Spleen (tissue), 11 donors: ENCODE measurements around the gene ITM2C. TPM values are rescaled to one million over a fixed set of nuclear protein-coding genes. Genes with fewer than 3 reads are reported as not detected.

Experiments
- DNase-seq: peaks from one replicate; pipeline ENCODE4 v3.0.0-alpha.2; 2020
- H3K27ac ChIP-seq, 8 donors: fragments of 200-600 bp; sonication (generic) in 7 of 8; 1 replicate in 4 of 8; 2 replicates in 4 of 8; pipeline versions ENCODE4 v1.5.0 to v1.8.0; 2016 to 2021; ENCODE audit warnings: inconsistent platforms in 4 of 8, mild to moderate bottlenecking in 4 of 8, moderate library complexity in 1 of 8
- H3K27me3 ChIP-seq, 7 donors: fragments of 200-600 bp; sonication (generic) in 6 of 7; replicated peaks in 1 of 7; 1 replicate in 4 of 7; 2 replicates in 3 of 7; pipeline versions ENCODE4 v1.5.0 to v1.8.0; 2016 to 2021; ENCODE audit warnings: inconsistent platforms in 3 of 7, mild to moderate bottlenecking in 1 of 7
- H3K36me3 ChIP-seq, 6 donors: fragments of 200-600 bp; sonication (generic) in 5 of 6; 1 replicate in 4 of 6; 2 replicates in 2 of 6; pipeline versions ENCODE4 v1.5.0 to v1.8.0; 2016 to 2021; ENCODE audit warnings: inconsistent platforms in 2 of 6
- H3K4me1 ChIP-seq, 6 donors: fragments of 200-600 bp; sonication (generic) in 5 of 6; 1 replicate in 3 of 6; 2 replicates in 3 of 6; pipeline versions ENCODE4 v1.5.0 to v1.8.0; 2016 to 2021; ENCODE audit warnings: inconsistent platforms in 3 of 6
- H3K4me3 ChIP-seq, 8 donors: fragments of 200-600 bp; sonication (generic) in 7 of 8; 1 replicate in 4 of 8; 2 replicates in 4 of 8; pipeline versions ENCODE4 v1.5.0 to v1.8.0; 2016 to 2021; ENCODE audit warnings: inconsistent platforms in 4 of 8, mild to moderate bottlenecking in 4 of 8, moderate library complexity in 2 of 8
- H3K9me3 ChIP-seq, 8 donors: fragments of 200-600 bp; sonication (generic) in 7 of 8; 1 replicate in 4 of 8; 2 replicates in 4 of 8; pipeline versions ENCODE4 v1.5.0 to v1.8.0; 2016 to 2021; ENCODE audit warnings: inconsistent platforms in 4 of 8
- POLR2A ChIP-seq, 3 donors: fragments of 450-650 bp; IDR thresholded peaks; one replicate each; pipeline ENCODE4 v1.5.1; 2017; ENCODE audit warnings: antibody characterized with exemption in 3 of 3, mild to moderate bottlenecking in 1 of 3
- POLR2AphosphoS5 ChIP-seq, 3 donors: sonication (generic); formaldehyde crosslinking; IDR thresholded peaks; one replicate each; pipeline ENCODE4 v1.5.1; 2017; ENCODE audit warnings: antibody characterized with exemption in 3 of 3
- WGBS, 5 donors: extraction: QIAGEN DNeasy Blood & Tissue Kit in 3 of 5; methylation state at CpG; one replicate each; pipeline versions ENCODE4 v1.1.5 to v1.1.7; 2013 to 2018; 5-methylcytosine and 5-hydroxymethylcytosine counted together
- intact Hi-C: fragments of 100-400 bp; cut with DNase I; formaldehyde crosslinking; loops from one replicate; pipeline ENCODE4 v1.15.0; 2023; ENCODE audit warnings: low total_unique reads
- polyA plus RNA-seq, 3 donors: library from polyadenylated mRNA; stranded (reverse); fragments of 200-250 nt; gene quantifications; one replicate each; pipeline ENCODE4 v1.2.1, GENCODE V29; 2013
- total RNA-seq, 7 donors: library from RNA; depleted of rRNA in 3 of 7; stranded (reverse); fragments of >200 nt in 3 of 7; fragmentation: NEBNext Ultra II Directional in 4 of 7; extraction: Animal tissue kit (Norgen Biotek cat#: 25700) in 4 of 7; gene quantifications; one replicate each; pipeline versions ENCODE4 v1.1.0 to v1.2.1, GENCODE V29; 2016 to 2021
- TF ChIP-seq, protein P1 (sequence below), 11 experiments: fragments of 200-600 bp in 7 of 11; fragments of 450-650 bp in 4 of 11; sonication (generic) in 4 of 11; IDR thresholded peaks in 8 of 11; conservative IDR thresholded peaks in 3 of 11; 1 replicate in 7 of 11; 2 replicates in 4 of 11; pipeline versions ENCODE4 v1.4.0 to v1.8.0; 2016 to 2021; ENCODE audit warnings: antibody characterized with exemption in 11 of 11, inconsistent platforms in 4 of 11, mild to moderate bottlenecking in 1 of 11
- donor health status: healthy with polysubstance abuse.
- donor health status: DM: no; HTN: no; CAD: no; lungs with moderate emphysema.
- donor health status: DM: no; HTN: no; CAD: no.
- donor health status: Bipolar disorder and iron deficiency.
- donor health status: healthy.
- donor health status: DM: no; HTN: no; CAD: no.
- donor health status: DM: yes; HTN: yes; CAD: no.

The ITM2C gene
- total and polyA plus RNA-seq, 10 donors = 58.5 to 150 (median 93.7) TPM

DNA sequence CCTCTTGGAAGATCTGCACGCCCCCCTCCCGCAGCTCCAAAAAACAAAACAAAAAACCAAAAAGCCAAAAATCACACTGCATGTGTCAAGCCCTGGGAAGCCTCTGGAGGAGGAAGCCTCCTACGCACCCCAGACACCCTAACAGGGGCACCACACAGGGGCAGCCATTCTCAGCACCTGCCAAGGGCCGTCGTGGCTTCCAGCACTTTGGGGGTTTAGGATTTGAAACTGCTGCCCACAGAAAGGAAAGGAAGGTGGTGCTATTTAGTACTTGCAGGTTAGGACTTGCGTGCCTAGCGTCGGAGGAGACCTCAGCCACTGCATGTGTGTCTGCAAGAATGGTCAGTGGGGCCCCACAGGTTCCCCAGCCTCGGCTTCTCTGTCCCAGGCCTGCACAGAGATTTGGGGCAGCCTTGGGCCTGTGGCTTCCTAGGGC is 60.7 kb downstream of the ITM2C start:
- H3K9me3 ChIP-seq = no peaks in the 10 kb centered on the region
- peaks cover 0 to 23% (median 17%) of the 10 kb centered on the region in 6 donors for H3K4me1 ChIP-seq
- TF ChIP-seq POLR2A (IDR thresholded peaks at IDR 0.05) (no peak), POLR2AphosphoS5 (IDR thresholded peaks at IDR 0.05) (no peak)
- TF ChIP-seq, protein P1, sequence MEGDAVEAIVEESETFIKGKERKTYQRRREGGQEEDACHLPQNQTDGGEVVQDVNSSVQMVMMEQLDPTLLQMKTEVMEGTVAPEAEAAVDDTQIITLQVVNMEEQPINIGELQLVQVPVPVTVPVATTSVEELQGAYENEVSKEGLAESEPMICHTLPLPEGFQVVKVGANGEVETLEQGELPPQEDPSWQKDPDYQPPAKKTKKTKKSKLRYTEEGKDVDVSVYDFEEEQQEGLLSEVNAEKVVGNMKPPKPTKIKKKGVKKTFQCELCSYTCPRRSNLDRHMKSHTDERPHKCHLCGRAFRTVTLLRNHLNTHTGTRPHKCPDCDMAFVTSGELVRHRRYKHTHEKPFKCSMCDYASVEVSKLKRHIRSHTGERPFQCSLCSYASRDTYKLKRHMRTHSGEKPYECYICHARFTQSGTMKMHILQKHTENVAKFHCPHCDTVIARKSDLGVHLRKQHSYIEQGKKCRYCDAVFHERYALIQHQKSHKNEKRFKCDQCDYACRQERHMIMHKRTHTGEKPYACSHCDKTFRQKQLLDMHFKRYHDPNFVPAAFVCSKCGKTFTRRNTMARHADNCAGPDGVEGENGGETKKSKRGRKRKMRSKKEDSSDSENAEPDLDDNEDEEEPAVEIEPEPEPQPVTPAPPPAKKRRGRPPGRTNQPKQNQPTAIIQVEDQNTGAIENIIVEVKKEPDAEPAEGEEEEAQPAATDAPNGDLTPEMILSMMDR (IDR thresholded peaks at IDR 0.05 in 8 of 11, conservative IDR thresholded peaks at IDR 0.05 in 3 of 11) = no peak
- WGBS, 5 donors = 47 to 61% (median 55%) methylated on average over 9 of the region's 9 CpGs
- H3K36me3 ChIP-seq = no peaks in the 10 kb centered on the region
- peak; percentile 64 for DNase-seq
- peak overlapping the region in 4 of 8 donors; percentile 48 to 80 (median 70) for H3K27ac ChIP-seq
- H3K4me3 ChIP-seq = peak overlapping the region in 2 of 8 donors; percentile 26 to 67
- no peaks in the 10 kb centered on the region for H3K27me3 ChIP-seq
- intact Hi-C loops = no loop called here

DNA sequence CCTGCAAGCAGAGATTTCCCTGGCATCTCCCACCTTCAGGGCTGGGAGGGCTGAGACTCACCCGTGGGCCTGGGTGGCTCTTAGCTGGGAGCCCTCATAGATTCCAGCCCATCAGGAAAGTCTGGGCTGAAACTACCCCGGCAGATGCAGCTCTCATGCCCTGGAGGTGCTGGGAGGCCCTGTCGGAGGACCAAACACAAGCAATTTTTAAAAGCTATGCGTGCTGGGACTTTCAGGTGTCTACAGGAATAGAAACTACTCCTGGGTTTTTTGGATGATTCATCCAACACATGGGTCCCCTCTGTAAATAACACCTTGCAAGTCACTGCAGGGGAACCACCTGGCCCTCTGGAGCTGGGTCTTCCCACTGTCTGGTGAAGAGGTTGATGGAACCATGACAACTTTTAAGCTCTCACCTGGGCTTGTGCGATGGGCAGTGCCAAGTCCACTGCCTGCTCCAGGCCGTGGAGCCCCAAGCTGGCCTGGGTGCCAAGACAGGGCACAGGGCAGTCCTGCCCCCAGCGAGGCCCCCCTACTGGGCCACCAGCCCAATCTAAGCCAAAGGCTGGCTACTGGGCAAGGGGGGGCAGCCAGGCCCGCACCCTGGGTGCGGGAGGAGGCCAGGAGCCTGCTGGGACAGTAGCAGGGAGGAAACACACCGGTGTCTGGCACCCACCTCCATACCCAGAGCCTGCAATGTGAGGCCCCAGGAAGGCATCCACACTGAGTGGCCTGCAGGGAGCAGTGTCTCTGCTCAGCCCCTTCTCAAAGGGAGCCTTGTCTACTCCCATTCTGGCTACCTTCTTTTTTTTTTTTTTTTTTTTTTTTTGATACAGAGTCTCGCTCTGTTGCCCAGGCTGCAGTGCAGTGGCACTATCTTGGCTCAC is 61.4 kb downstream of the ITM2C start:
- H3K27me3 ChIP-seq = no peaks in the 10 kb centered on the region
- TF ChIP-seq POLR2A (IDR thresholded peaks at IDR 0.05) = no peak
- no peak for TF ChIP-seq POLR2AphosphoS5 (IDR thresholded peaks at IDR 0.05)
- TF ChIP-seq, protein P1 (IDR thresholded peaks at IDR 0.05 in 8 of 11, conservative IDR thresholded peaks at IDR 0.05 in 3 of 11) = no peak
- intact Hi-C loops = no loop called here
- H3K27ac ChIP-seq = peak overlapping the region in 4 of 8 donors; percentile 48 to 80 (median 70)
- DNase-seq = peak; percentile 72
- H3K4me1 ChIP-seq = peaks cover 0 to 26% (median 17%) of the 10 kb centered on the region in 6 donors
- no peaks in the 10 kb centered on the region for H3K36me3 ChIP-seq
- H3K9me3 ChIP-seq = no peaks in the 10 kb centered on the region
- peak overlapping the region in 1 of 8 donors; percentile 67 for H3K4me3 ChIP-seq
- 84 to 91% (median 87%) methylated on average over 9 to 11 of the region's 11 CpGs for WGBS, 5 donors

DNA sequence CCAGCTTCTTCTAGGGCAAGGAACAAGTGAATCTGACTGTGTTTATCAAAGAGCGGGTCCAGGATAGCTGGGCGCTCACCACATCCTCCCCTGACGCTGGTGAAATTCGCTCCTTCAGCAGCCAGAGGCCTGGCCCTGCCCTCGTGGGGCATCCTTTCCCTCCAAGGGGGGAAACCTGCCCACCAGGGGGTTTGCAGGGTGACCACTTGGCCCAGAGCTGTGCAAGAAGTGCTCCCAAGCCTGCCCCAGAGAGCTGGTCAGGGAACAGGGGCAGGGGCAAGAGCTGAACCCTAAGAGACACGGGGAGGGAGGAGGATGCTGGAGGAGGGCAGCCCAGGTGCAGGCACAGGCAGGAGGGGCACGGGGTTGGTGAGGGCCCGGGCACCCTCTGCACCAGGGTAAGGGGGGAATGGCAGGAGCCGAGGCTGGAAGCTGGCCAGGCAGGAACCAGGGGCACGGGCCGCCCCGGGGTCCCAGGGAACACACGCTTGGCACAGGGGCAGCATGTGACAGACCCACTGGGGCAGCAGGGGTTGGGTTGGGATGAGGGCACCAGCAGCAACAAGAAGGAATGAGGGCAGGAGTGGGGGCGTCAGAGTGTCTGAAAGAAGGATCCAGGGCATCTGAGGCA is 63.1 kb downstream of the ITM2C start:
- peaks cover 0 to 2% (median 0%) of the 10 kb centered on the region in 7 donors for H3K27me3 ChIP-seq
- TF ChIP-seq, protein P1 (IDR thresholded peaks at IDR 0.05 in 8 of 11, conservative IDR thresholded peaks at IDR 0.05 in 3 of 11) = no peak
- peak in 1 of 3 donors; percentile 7 for TF ChIP-seq POLR2AphosphoS5 (IDR thresholded peaks at IDR 0.05)
- H3K9me3 ChIP-seq = no peaks in the 10 kb centered on the region
- WGBS, 5 donors = 81 to 88% (median 86%) methylated on average over 13 to 14 of the region's 14 CpGs
- peak overlapping the region in 1 of 8 donors; percentile 64 for H3K27ac ChIP-seq
- peaks cover 0 to 43% (median 23%) of the 10 kb centered on the region in 6 donors for H3K4me1 ChIP-seq
- peak; percentile 66 for DNase-seq
- H3K36me3 ChIP-seq = no peaks in the 10 kb centered on the region
- peak overlapping the region in 1 of 8 donors; percentile 46 for H3K4me3 ChIP-seq
- intact Hi-C loops = no loop called here

Other genes starting within 250 kb of the ITM2C start
- 100 to 1,000 TPM in 3 of 7 donors, 10 to 100 TPM in 4; 74.8 to 120 (median 85.1) TPM for gene CAB39, start 152.1 kb upstream of the ITM2C start, total RNA-seq
- gene CAB39, start 152.1 kb upstream of the ITM2C start, polyA plus RNA-seq = 10 to 100 TPM; 24.4 to 42.0 (median 29.8) TPM
- gene GPR55, start 60.3 kb downstream of the ITM2C start, total RNA-seq = 1 to 10 TPM; 2.5 to 6.8 (median 5.2) TPM
- 1 to 10 TPM in 2 of 3 donors, under 1 TPM in 1; 0.86 to 2.0 (median 1.7) TPM for gene GPR55, start 60.3 kb downstream of the ITM2C start, polyA plus RNA-seq
- gene SPATA3, start 131.2 kb downstream of the ITM2C start, total RNA-seq = not detected
- not detected for gene SPATA3, start 131.2 kb downstream of the ITM2C start, polyA plus RNA-seq
- not detected for gene C2orf72, start 172.6 kb downstream of the ITM2C start, total RNA-seq
- not detected for gene C2orf72, start 172.6 kb downstream of the ITM2C start, polyA plus RNA-seq
- gene PSMD1, start 191.9 kb downstream of the ITM2C start, total RNA-seq = 10 to 100 TPM; 51.1 to 81.2 (median 61.2) TPM
- gene PSMD1, start 191.9 kb downstream of the ITM2C start, polyA plus RNA-seq = 10 to 100 TPM; 21.2 to 37.3 (median 34.5) TPM